Vagina (tissue), 2 donors: Measurements from ENCODE around the gene CIAO2B. TPM values are rescaled to one million over a fixed set of nuclear protein-coding genes. Genes with fewer than 3 reads are reported as not detected.

Experiments
- DNase-seq, 2 donors: peaks; one replicate each; pipeline ENCODE4 v3.0.0-alpha.2; 2017; ENCODE audit errors: extremely low spot score in 2 of 2
- H3K27ac ChIP-seq: fragments of 200-600 bp; sonication (generic); one replicate; pipeline ENCODE4 v1.5.1; 2019
- H3K27me3 ChIP-seq: fragments of 200-600 bp; sonication (generic); one replicate; pipeline ENCODE4 v1.5.1; 2019
- H3K36me3 ChIP-seq, 2 donors: fragments of 200-600 bp; sonication (generic); one replicate each; pipeline ENCODE4 v1.5.1; 2017 to 2019
- H3K4me1 ChIP-seq: fragments of 200-600 bp; sonication (generic); one replicate; pipeline ENCODE4 v1.5.1; 2019
- H3K4me3 ChIP-seq, 2 donors: fragments of 200-600 bp; sonication (generic); 1 replicate in 1 of 2; 2 replicates in 1 of 2; pipeline ENCODE4 v1.5.1; 2016 to 2019
- H3K9me3 ChIP-seq: fragments of 200-600 bp; sonication (generic); one replicate; pipeline ENCODE4 v1.5.1; 2019
- CTCF ChIP-seq, 3 experiments: fragments of 450-650 bp in 2 of 3; fragments of 200-600 bp in 1 of 3; sonication (generic) in 1 of 3; IDR thresholded peaks; one replicate each; pipeline ENCODE4 v1.5.1; 2017 to 2019; ENCODE audit warnings: antibody characterized with exemption in 3 of 3, mild to moderate bottlenecking in 2 of 3, moderate library complexity in 2 of 3
- POLR2A ChIP-seq, 2 donors: fragments of 450-650 bp; IDR thresholded peaks; one replicate each; pipeline ENCODE4 v1.6.1; 2017; ENCODE audit warnings: antibody characterized with exemption in 2 of 2, mild to moderate bottlenecking in 2 of 2, moderate library complexity in 2 of 2
- POLR2AphosphoS5 ChIP-seq, 2 donors: sonication (generic); formaldehyde crosslinking; IDR thresholded peaks; one replicate each; pipeline ENCODE4 v1.9.0; 2017; ENCODE audit warnings: antibody characterized with exemption in 2 of 2, mild to moderate bottlenecking in 2 of 2, low read depth in 1 of 2; ENCODE audit not compliant: insufficient read depth in 1 of 2
- intact Hi-C: fragments of 100-400 bp; cut with DNase I; formaldehyde crosslinking; loops from one replicate; pipeline ENCODE4 v1.15.1; 2023
- total RNA-seq: library from RNA; depleted of rRNA; stranded (reverse); fragments of >200 nt; gene quantifications from one replicate; pipeline ENCODE4 v1.2.3, GENCODE V29; 2016

CIAO2B gene
- total RNA-seq, 1 donor from 2014 or later: 105 TPM

- Histone ChIP-seq H3K27ac (no peak overlapping the region), H3K9me3 (no peaks in the 10 kb centered on the region), H3K36me3 (peaks cover 0 to 13% of the 10 kb centered on the region in 2 donors), H3K4me1 (no peaks in the 10 kb centered on the region), H3K4me3 (no peak overlapping the region), H3K27me3 (no peaks in the 10 kb centered on the region)
- no peak for DNase-seq
- TF ChIP-seq CTCF (IDR thresholded peaks at IDR 0.05) (no peak), POLR2A (IDR thresholded peaks at IDR 0.05) (no peak), POLR2AphosphoS5 (IDR thresholded peaks at IDR 0.05; ENCODE audit: insufficient read depth in 1 of 2, low read depth in 1 of 2) (no peak)
- intact Hi-C loops: no loop called here
These were observed 45.3 kb downstream of the CIAO2B start for GRCh38 chr16:66888647-66889615.

GRCh38 chr16:66886914-66887313 is 47.3 kb downstream of the CIAO2B start:
- TF ChIP-seq POLR2AphosphoS5 (IDR thresholded peaks at IDR 0.05; ENCODE audit: insufficient read depth in 1 of 2, low read depth in 1 of 2) (no peak), POLR2A (IDR thresholded peaks at IDR 0.05) (no peak), CTCF (IDR thresholded peaks at IDR 0.05) (no peak)
- intact Hi-C loops: no loop called here

DNA sequence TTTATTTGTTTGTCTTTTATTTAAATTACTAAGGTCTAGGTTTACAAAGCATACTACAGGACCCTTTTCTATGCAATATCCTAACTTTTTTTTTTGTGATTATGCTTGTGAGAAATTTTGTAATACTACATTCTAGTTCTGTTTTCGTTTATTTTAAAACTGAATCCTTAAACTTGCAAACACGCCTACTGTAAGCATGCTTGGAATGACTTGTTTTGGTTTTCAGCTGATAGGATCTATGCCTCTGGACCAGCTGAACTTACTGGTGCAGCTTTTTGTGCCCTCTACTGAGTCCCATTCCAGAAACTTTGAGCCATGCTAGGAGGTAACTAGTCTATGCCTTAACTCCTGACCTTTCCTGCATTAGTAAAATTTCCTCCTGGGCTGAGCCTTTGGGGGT is 47.9 kb downstream of the CIAO2B start:
- Histone ChIP-seq H3K27me3 (no peaks in the 10 kb centered on the region), H3K4me1 (peaks cover 5% of the 10 kb centered on the region), H3K27ac (no peak overlapping the region), H3K4me3 (no peak overlapping the region), H3K9me3 (no peaks in the 10 kb centered on the region), H3K36me3 (peaks cover 0 to 13% of the 10 kb centered on the region in 2 donors)
- no peak for TF ChIP-seq POLR2AphosphoS5 (IDR thresholded peaks at IDR 0.05; ENCODE audit: insufficient read depth in 1 of 2, low read depth in 1 of 2)
- no peak for TF ChIP-seq POLR2A (IDR thresholded peaks at IDR 0.05)
- TF ChIP-seq CTCF (IDR thresholded peaks at IDR 0.05): no peak
- no peak for DNase-seq
- intact Hi-C loops: no loop called here

More at GRCh38 chr16:66886914-66887313, 47.3 kb downstream of the CIAO2B start:
- no peaks in the 10 kb centered on the region for H3K4me1 ChIP-seq
- no peaks in the 10 kb centered on the region for H3K9me3 ChIP-seq
- peaks cover 0 to 13% of the 10 kb centered on the region in 2 donors for H3K36me3 ChIP-seq
- no peaks in the 10 kb centered on the region for H3K27me3 ChIP-seq
- no peak overlapping the region for H3K4me3 ChIP-seq
- no peak overlapping the region for H3K27ac ChIP-seq
- no peak for DNase-seq

- intact Hi-C loops: no loop called here
- peaks cover 0 to 13% of the 10 kb centered on the region in 2 donors for H3K36me3 ChIP-seq
- no peaks in the 10 kb centered on the region for H3K27me3 ChIP-seq
- no peak for DNase-seq
- TF ChIP-seq POLR2A (IDR thresholded peaks at IDR 0.05) (no peak), POLR2AphosphoS5 (IDR thresholded peaks at IDR 0.05; ENCODE audit: insufficient read depth in 1 of 2, low read depth in 1 of 2) (no peak), CTCF (IDR thresholded peaks at IDR 0.05) (no peak)
- peaks cover 12% of the 10 kb centered on the region for H3K4me1 ChIP-seq
- no peak overlapping the region for H3K27ac ChIP-seq
- no peaks in the 10 kb centered on the region for H3K9me3 ChIP-seq
- no peak overlapping the region for H3K4me3 ChIP-seq
These were observed 48.7 kb downstream of the CIAO2B start for GRCh38 chr16:66885491-66885890.

DNA sequence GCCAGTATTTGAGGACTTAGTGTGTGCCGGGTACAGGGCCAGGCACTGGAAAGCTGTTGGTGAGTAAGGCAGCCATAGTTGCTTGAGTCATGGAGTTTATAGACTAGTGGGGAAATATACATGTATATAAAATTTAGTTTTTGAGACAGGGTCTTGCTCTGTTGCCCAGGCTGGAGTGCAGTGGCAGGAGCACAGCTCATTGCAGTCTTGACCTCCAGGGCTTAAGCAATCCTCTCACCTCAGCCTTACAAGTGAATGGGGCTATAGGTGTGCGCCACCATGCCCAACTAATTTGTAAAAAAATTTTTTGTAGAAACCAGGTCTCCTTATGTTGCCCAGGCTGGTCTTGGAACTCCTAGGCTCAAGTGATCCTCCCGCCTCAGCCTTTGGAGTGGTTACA is 51.5 kb downstream of the CIAO2B start:
- Histone ChIP-seq H3K27me3 (no peaks in the 10 kb centered on the region), H3K36me3 (peaks cover 0 to 13% of the 10 kb centered on the region in 2 donors), H3K4me3 (no peak overlapping the region), H3K4me1 (peaks cover 20% of the 10 kb centered on the region), H3K9me3 (no peaks in the 10 kb centered on the region), H3K27ac (no peak overlapping the region)
- DNase-seq: no peak
- intact Hi-C loops: no loop called here
- TF ChIP-seq POLR2AphosphoS5 (IDR thresholded peaks at IDR 0.05; ENCODE audit: insufficient read depth in 1 of 2, low read depth in 1 of 2) (no peak), POLR2A (IDR thresholded peaks at IDR 0.05) (no peak), CTCF (IDR thresholded peaks at IDR 0.05) (no peak)
